ENCODE data around the gene DNAJC18. TPM values are rescaled to one million over a fixed set of nuclear protein-coding genes. Genes with fewer than 3 reads are reported as not detected.

Gene DNAJC18
- total and polyA plus RNA-seq, 4 donors = 0.66 to 1.8 (median 0.83) TPM

DNA sequence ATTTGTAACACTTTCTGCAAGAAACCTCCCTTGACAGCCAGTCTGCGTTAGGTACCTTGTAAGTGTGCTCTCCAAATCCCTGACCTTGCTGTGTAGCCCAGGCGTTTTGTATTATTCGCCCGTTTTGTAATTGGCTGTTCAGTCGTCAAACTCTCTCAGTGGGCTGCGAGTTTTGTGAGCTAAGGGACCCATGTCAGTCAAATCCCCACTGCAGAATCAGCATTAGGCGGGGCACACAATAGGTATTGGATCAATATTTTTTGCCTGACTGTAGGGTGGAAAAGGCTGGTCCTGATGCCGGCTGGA, 665 bp downstream of the DNAJC18 start:
- Histone ChIP-seq H3K9ac (ENCODE audit: low read depth in 1 of 2, low read length in 2 of 2) (no peak overlapping the region), H3K4me3 (ENCODE audit: low read depth in 1 of 3, low read length in 3 of 3) (peak overlapping the region; percentile 72 to 90 (median 86)), H3K4me1 (ENCODE audit: control insufficient read depth in 4 of 4, insufficient read depth in 4 of 4, low read length in 3 of 4) (peaks cover 0 to 11% (median 2%) of the 10 kb centered on the region in 4 donors), H3K27ac (ENCODE audit: low read depth in 1 of 2, low read length in 2 of 2) (no peak overlapping the region), H3K27me3 (ENCODE audit: control insufficient read depth in 4 of 4, insufficient read depth in 4 of 4, low read length in 3 of 4) (no peaks in the 10 kb centered on the region), H3K9me3 (ENCODE audit: control insufficient read depth in 4 of 4, low read length in 3 of 4) (no peaks in the 10 kb centered on the region), H3K36me3 (ENCODE audit: control insufficient read depth in 4 of 4, insufficient read depth in 3 of 4, low read depth in 1 of 4, low read length in 3 of 4) (no peaks in the 10 kb centered on the region)
- TF ChIP-seq EGR1 (IDR thresholded peaks at IDR 0.05; ENCODE audit: low read depth in 2 of 2) (no peak), TAF1 (conservative IDR thresholded peaks at IDR 0.05) (no peak), HNF4A (conservative IDR thresholded peaks at IDR 0.05) (no peak)
- no peak for DNase-seq (ENCODE audit: low spot score)
- 38% methylated on average over 8 of the region's 8 CpGs for whole genome bisulfite sequencing

DNA sequence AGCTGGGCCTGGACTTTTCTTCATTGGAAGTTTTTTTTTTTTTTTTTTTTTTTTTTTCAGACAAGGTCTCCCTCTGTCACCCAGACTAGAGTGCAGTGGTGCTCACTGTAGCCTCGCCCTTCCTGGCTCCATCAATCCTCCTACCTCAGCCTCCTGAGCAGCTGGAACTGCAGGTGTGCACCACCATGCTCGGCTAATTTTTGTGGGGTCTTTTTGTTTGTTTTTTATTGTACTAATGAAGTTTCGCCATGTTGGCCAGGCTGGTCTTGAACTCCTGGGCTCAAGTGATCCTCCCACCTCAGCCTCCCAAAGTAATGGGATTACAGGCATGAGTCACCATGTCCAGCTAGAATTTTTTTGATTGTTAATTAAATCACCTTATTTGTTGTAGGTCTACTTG, 3.6 kb downstream of the DNAJC18 start:
- TF ChIP-seq, protein P1, sequence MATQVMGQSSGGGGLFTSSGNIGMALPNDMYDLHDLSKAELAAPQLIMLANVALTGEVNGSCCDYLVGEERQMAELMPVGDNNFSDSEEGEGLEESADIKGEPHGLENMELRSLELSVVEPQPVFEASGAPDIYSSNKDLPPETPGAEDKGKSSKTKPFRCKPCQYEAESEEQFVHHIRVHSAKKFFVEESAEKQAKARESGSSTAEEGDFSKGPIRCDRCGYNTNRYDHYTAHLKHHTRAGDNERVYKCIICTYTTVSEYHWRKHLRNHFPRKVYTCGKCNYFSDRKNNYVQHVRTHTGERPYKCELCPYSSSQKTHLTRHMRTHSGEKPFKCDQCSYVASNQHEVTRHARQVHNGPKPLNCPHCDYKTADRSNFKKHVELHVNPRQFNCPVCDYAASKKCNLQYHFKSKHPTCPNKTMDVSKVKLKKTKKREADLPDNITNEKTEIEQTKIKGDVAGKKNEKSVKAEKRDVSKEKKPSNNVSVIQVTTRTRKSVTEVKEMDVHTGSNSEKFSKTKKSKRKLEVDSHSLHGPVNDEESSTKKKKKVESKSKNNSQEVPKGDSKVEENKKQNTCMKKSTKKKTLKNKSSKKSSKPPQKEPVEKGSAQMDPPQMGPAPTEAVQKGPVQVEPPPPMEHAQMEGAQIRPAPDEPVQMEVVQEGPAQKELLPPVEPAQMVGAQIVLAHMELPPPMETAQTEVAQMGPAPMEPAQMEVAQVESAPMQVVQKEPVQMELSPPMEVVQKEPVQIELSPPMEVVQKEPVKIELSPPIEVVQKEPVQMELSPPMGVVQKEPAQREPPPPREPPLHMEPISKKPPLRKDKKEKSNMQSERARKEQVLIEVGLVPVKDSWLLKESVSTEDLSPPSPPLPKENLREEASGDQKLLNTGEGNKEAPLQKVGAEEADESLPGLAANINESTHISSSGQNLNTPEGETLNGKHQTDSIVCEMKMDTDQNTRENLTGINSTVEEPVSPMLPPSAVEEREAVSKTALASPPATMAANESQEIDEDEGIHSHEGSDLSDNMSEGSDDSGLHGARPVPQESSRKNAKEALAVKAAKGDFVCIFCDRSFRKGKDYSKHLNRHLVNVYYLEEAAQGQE (IDR thresholded peaks at IDR 0.05) = no peak
- TF ChIP-seq, protein P2, sequence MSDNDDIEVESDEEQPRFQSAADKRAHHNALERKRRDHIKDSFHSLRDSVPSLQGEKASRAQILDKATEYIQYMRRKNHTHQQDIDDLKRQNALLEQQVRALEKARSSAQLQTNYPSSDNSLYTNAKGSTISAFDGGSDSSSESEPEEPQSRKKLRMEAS (IDR thresholded peaks at IDR 0.05) = no peak
- TF ChIP-seq SP1 (IDR thresholded peaks at IDR 0.05) (no peak), NR2F2 (IDR thresholded peaks at IDR 0.05) (no peak), EGR1 (IDR thresholded peaks at IDR 0.05; ENCODE audit: low read depth in 2 of 2) (no peak), FOXA1 (IDR thresholded peaks at IDR 0.05) (no peak), RXRA (IDR thresholded peaks at IDR 0.05) (no peak), YY1 (IDR thresholded peaks at IDR 0.05) (no peak), JUND (IDR thresholded peaks at IDR 0.05) (no peak), FOXA2 (IDR thresholded peaks at IDR 0.05) (no peak), HNF4A (conservative IDR thresholded peaks at IDR 0.05) (no peak), GABPA (IDR thresholded peaks at IDR 0.05 in 1 of 2, conservative IDR thresholded peaks at IDR 0.05 in 1 of 2) (no peak), RAD21 (IDR thresholded peaks at IDR 0.05) (no peak), HNF4G (IDR thresholded peaks at IDR 0.05) (no peak)
- TF ChIP-seq, protein P3, sequence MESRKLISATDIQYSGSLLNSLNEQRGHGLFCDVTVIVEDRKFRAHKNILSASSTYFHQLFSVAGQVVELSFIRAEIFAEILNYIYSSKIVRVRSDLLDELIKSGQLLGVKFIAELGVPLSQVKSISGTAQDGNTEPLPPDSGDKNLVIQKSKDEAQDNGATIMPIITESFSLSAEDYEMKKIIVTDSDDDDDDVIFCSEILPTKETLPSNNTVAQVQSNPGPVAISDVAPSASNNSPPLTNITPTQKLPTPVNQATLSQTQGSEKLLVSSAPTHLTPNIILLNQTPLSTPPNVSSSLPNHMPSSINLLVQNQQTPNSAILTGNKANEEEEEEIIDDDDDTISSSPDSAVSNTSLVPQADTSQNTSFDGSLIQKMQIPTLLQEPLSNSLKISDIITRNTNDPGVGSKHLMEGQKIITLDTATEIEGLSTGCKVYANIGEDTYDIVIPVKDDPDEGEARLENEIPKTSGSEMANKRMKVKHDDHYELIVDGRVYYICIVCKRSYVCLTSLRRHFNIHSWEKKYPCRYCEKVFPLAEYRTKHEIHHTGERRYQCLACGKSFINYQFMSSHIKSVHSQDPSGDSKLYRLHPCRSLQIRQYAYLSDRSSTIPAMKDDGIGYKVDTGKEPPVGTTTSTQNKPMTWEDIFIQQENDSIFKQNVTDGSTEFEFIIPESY (IDR thresholded peaks at IDR 0.05) = no peak
- TF ChIP-seq, protein P4, sequence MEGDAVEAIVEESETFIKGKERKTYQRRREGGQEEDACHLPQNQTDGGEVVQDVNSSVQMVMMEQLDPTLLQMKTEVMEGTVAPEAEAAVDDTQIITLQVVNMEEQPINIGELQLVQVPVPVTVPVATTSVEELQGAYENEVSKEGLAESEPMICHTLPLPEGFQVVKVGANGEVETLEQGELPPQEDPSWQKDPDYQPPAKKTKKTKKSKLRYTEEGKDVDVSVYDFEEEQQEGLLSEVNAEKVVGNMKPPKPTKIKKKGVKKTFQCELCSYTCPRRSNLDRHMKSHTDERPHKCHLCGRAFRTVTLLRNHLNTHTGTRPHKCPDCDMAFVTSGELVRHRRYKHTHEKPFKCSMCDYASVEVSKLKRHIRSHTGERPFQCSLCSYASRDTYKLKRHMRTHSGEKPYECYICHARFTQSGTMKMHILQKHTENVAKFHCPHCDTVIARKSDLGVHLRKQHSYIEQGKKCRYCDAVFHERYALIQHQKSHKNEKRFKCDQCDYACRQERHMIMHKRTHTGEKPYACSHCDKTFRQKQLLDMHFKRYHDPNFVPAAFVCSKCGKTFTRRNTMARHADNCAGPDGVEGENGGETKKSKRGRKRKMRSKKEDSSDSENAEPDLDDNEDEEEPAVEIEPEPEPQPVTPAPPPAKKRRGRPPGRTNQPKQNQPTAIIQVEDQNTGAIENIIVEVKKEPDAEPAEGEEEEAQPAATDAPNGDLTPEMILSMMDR (IDR thresholded peaks at IDR 0.05; ENCODE audit: low read depth, low read length, missing input control) = no peak
- H3K9ac ChIP-seq (ENCODE audit: low read depth in 1 of 2, low read length in 2 of 2) = no peak overlapping the region
- H3K4me1 ChIP-seq (ENCODE audit: control insufficient read depth in 4 of 4, insufficient read depth in 4 of 4, low read length in 3 of 4) = peaks cover 0 to 11% (median 2%) of the 10 kb centered on the region in 4 donors
- 95% methylated on average over 3 of the region's 3 CpGs for WGBS
- no peak for DNase-seq (ENCODE audit: low spot score)
- no peaks in the 10 kb centered on the region for H3K9me3 ChIP-seq (ENCODE audit: control insufficient read depth in 4 of 4, low read length in 3 of 4)
- no peak overlapping the region for H3K4me3 ChIP-seq (ENCODE audit: low read depth in 1 of 3, low read length in 3 of 3)
- H3K36me3 ChIP-seq (ENCODE audit: control insufficient read depth in 4 of 4, insufficient read depth in 3 of 4, low read depth in 1 of 4, low read length in 3 of 4) = no peaks in the 10 kb centered on the region
- no peaks in the 10 kb centered on the region for H3K27me3 ChIP-seq (ENCODE audit: control insufficient read depth in 4 of 4, insufficient read depth in 4 of 4, low read length in 3 of 4)
- no peak overlapping the region for H3K27ac ChIP-seq (ENCODE audit: low read depth in 1 of 2, low read length in 2 of 2)

Data from liver (tissue), 9 donors.